GM19035 (cell line): Measurements from ENCODE around the gene ATAD3B.
"Not testable (repeated sequence)": the region's sequence is repeated elsewhere in the genome, so short reads cannot be mapped to it uniquely, and the experiment has no call there.

Experiments used
- ATAC-seq: cut with Tn5 transposase; IDR thresholded peaks from one replicate; pipeline ENCODE4 v1.9.1; 2021; ENCODE audit not compliant: unreplicated experiment

Gene ATAD3B

GRCh38 chr1:1509465-1509850 lies 37.9 kb downstream of the ATAD3B start:
- not testable (repeated sequence) for ATAC-seq

- ATAC-seq = no peak
These were observed 39.5 kb downstream of the ATAD3B start for GRCh38 chr1:1510912-1511532.

GRCh38 chr1:1511533-1512285 lies 40.1 kb downstream of the ATAD3B start, which contains the start of gene ATAD3A:
Gene ATAD3A (plus strand): TSS chr1:1512162. CDS start chr1:1512269, 107 bp downstream.
- ATAC-seq = peak; percentile 88

DNA sequence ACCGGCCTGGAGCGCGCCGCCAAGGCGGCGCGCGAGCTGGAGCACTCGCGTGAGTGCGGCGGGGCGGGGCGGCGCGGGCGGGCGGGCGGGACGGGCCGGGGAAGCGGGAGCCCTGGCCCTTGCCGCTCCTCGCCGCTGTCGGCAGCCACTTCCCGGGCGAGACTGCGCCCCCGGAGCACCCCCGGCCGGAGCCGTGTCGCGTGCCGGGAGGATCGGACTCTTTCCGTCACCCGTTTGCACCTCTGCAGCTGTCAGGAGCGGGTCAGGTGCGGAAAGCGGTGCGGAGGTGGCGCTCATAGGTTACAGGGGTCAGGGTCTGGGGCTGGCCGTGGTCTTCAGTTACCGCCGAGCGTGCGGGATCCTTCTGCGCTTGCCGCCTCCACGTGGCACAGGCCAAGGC lies 40.9 kb downstream of the ATAD3B start:
- peak; percentile 14 for ATAC-seq

GRCh38 chr1:1513675-1514074 lies 42.1 kb downstream of the ATAD3B start:
- not testable (repeated sequence) for ATAC-seq

GRCh38 chr1:1514376-1514775 lies 42.8 kb downstream of the ATAD3B start:
- ATAC-seq = not testable (repeated sequence)

DNA sequence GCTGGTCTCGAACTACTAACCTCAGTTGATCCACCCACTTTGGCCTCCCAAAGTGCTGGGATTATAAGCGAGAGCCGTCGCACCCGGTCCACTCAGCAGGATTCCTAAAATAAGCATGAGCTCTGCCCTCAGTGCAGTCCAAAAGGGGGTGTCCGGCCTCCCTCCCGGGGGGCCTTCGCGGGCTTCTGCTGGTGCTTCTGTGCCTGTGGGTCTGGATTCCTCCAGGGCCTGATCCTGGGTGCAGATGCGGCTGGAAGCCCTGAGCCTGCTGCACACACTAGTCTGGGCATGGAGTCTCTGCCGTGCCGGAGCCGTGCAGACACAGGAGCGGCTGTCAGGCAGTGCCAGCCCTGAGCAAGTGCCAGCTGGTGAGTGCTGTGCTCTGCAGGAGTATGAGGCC lies 45.4 kb downstream of the ATAD3B start:
- not testable (repeated sequence) for ATAC-seq

GRCh38 chr1:1517973-1518620 lies 46.5 kb downstream of the ATAD3B start:
- ATAC-seq = no peak

DNA sequence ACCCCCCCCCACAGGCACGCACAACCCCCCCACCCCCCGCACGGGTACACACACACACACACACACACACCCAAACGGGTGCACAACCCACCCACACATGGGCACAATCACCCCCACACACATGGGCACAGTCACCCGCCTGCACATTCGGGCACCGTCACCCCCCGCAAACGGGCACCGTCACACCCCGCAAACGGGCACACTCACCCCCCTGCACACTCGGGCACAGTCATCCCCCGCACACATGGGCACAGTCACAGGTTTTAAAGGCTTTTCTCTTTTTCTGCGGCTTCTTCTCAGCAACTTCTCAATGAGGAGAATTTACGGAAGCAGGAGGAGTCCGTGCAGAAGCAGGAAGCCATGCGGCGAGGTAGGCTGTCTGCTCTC lies 47.0 kb downstream of the ATAD3B start:
- ATAC-seq = not testable (repeated sequence)

GRCh38 chr1:1519805-1520505 lies 48.4 kb downstream of the ATAD3B start:
- not testable (repeated sequence) for ATAC-seq

DNA sequence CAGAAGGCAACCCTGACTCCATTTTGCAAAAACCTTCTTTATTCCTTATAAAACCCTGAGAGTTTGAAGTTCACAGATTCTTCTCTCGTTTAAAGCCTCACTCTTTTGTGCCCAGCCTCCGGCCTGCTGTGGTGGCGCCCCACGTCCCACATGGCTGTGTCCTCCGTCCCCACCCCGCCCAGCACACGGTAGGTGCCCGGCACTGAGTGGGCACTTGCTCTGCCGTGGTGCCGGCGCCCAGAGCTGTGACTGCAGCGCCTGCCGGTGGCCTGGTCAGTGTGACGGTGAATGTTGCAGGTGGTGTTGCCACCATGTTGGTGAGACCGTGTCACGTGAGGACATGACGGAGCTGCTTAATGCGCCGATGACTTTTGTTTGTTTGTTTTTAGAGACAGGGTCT lies 49.8 kb downstream of the ATAD3B start:
- ATAC-seq = no peak

GRCh38 chr1:1522536-1522935 lies 51.0 kb downstream of the ATAD3B start:
- not testable (repeated sequence) for ATAC-seq

- ATAC-seq = not testable (repeated sequence)
These were observed 51.7 kb downstream of the ATAD3B start for GRCh38 chr1:1523226-1523625.

DNA sequence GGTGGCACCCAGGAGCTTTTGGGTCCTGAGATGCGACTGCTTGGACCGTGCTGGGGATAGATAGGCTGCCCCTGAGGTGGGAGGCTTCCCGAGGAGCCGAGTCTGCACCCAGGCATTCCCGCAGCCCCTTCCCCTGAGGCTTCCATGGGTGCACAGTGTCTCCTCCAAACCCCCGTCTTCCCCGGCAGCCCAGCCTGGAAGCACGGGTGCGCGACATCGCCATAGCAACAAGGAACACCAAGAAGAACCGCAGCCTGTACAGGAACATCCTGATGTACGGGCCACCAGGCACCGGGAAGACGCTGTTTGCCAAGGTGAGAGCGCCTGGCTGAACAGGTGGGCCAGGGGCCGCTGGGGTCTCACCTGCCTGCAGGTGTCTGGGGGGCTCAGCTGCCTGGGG lies 52.1 kb downstream of the ATAD3B start:
- not testable (repeated sequence) for ATAC-seq

GRCh38 chr1:1524750-1525383 lies 53.3 kb downstream of the ATAD3B start:
- ATAC-seq = not testable (repeated sequence)

- not testable (repeated sequence) for ATAC-seq
These were observed 54.9 kb downstream of the ATAD3B start for GRCh38 chr1:1526476-1526875.

DNA sequence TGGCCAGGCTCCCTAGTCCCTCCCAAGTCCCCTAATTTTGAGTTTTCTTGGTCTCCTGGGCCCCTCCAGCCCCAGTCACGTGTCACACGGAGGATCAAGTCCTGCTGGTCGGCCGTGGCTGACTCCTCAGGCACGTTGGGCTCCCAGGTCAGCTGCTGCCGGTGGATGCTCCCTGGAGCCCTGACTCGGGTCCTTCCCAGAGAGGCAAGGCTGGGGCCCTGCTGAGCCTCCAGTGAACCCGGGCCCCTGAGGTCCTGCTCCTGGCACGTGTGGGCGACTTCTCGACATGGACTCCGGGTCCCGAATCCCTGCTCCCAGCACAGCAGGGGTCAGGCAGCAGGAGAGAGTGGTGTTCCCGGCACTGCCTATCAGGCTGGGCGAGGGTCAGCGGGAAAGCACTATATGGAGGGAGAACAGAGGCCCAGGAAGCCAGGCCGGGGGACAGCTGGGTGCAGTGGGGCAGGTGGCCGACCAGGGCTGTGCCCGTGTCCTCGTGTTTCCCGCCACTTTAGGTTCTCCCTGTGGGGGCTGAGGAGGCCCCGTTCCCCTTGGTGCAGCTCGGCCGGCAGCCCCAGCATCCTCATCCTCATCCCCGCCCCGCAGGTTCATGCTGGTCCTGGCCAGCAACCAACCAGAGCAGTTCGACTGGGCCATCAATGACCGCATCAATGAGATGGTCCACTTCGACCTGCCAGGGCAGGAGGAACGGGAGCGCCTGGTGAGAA lies 55.7 kb downstream of the ATAD3B start:
- ATAC-seq = no peak

GRCh38 chr1:1528301-1529267 lies 57.0 kb downstream of the ATAD3B start:
- no peak for ATAC-seq

DNA sequence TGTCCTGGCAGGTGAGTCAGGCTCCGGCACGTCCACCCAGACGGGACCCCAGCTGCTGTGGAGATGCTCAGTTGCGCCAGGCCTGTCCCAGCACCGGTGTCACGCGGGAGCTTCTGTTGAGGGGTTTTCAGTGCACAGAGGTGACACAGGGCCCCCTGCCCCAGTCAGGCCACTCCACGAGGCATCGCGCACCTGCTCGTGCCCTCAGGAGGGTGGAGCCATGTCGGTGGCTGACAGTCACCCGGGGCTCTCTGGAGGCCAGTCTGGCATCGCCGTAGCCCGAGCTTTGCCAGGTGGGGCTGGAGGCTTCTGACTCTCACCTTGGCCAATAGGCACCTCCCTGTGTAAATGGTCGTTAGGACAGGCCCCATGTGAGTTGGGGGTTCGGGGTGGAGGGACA lies 57.8 kb downstream of the ATAD3B start:
- ATAC-seq = no peak
